HG03378 (cell line): Measurements from ENCODE around the gene EYA4.
A peak's percentile ranks its signal among the peaks of the same experiment; 100 is the strongest.

ENCODE experiments used
- ATAC-seq: cut with Tn5 transposase; IDR thresholded peaks from one replicate; pipeline ENCODE4 v1.9.1; 2021; ENCODE audit warnings: mild to moderate bottlenecking, moderate library complexity; ENCODE audit not compliant: unreplicated experiment

EYA4 gene

GRCh38 chr6:133504158-133504557 lies 263.0 kb downstream of the EYA4 start:
- ATAC-seq = no peak

GRCh38 chr6:133504761-133505160 lies 263.6 kb downstream of the EYA4 start:
- no peak for ATAC-seq

- ATAC-seq = no peak
Observed at GRCh38 chr6:133505681-133506080, 264.5 kb downstream of the EYA4 start.

GRCh38 chr6:133512410-133513016 lies 271.4 kb downstream of the EYA4 start:
- ATAC-seq = no peak

- no peak for ATAC-seq
Observed at GRCh38 chr6:133523816-133524215, 282.7 kb downstream of the EYA4 start.

- no peak for ATAC-seq
Observed at GRCh38 chr6:133526436-133526835, 285.3 kb downstream of the EYA4 start.

GRCh38 chr6:133528566-133528965 lies 287.4 kb downstream of the EYA4 start:
- ATAC-seq = no peak

GRCh38 chr6:133532908-133533307 lies 291.8 kb downstream of the EYA4 start:
- ATAC-seq = no peak

- no peak for ATAC-seq
Observed at GRCh38 chr6:133539502-133540259, 298.5 kb downstream of the EYA4 start.

- ATAC-seq = no peak
Observed at GRCh38 chr6:133540361-133540760, 299.2 kb downstream of the EYA4 start.

GRCh38 chr6:133541040-133541439 lies 299.9 kb downstream of the EYA4 start:
- ATAC-seq = no peak

- no peak for ATAC-seq
Observed at GRCh38 chr6:133542056-133542821, 301.1 kb downstream of the EYA4 start.

- no peak for ATAC-seq
Observed at GRCh38 chr6:133544419-133544818, 303.3 kb downstream of the EYA4 start.

GRCh38 chr6:133546098-133546497 lies 304.9 kb downstream of the EYA4 start:
- ATAC-seq = no peak

- no peak for ATAC-seq
Observed at GRCh38 chr6:133547136-133547535, 306.0 kb downstream of the EYA4 start.

GRCh38 chr6:133548423-133549159 lies 307.4 kb downstream of the EYA4 start:
- no peak for ATAC-seq

- ATAC-seq = no peak
Observed at GRCh38 chr6:133549371-133549801, 308.2 kb downstream of the EYA4 start.

- no peak for ATAC-seq
Observed at GRCh38 chr6:133550026-133550425, 308.9 kb downstream of the EYA4 start.

GRCh38 chr6:133551436-133551835 lies 310.3 kb downstream of the EYA4 start:
- ATAC-seq = no peak

GRCh38 chr6:133551847-133552341 lies 310.7 kb downstream of the EYA4 start:
- ATAC-seq = no peak

GRCh38 chr6:133553652-133554051 lies 312.5 kb downstream of the EYA4 start:
- ATAC-seq = peak; percentile 69
